HepG2 (cell line): ENCODE data around the gene SNRNP25. TPM values are rescaled to one million over a fixed set of nuclear protein-coding genes. Genes with fewer than 3 reads are reported as not detected.

Experiments used
- FOXK1 ChIP-seq: sonication (generic); formaldehyde crosslinking; IDR thresholded peaks from 2 replicates; pipeline ENCODE4 v1.4.0; 2020; ENCODE audit warnings: low read depth, missing genetic modification reagents, borderline replicate concordance
- PTBP1 ChIP-seq: fragments of 200-400 bp; formaldehyde crosslinking; IDR thresholded peaks from 2 replicates; pipeline ENCODE4 v1.6.1; 2018; ENCODE audit warnings: low read length, low read depth; ENCODE audit not compliant: poor library complexity, severe bottlenecking
- SMAD9 ChIP-seq: sonication (generic); formaldehyde crosslinking; IDR thresholded peaks from 2 replicates; pipeline ENCODE4 v1.5.1; 2020; ENCODE audit warnings: mild to moderate bottlenecking, missing genetic modification reagents
- THYN1 ChIP-seq: sonication (generic); formaldehyde crosslinking; IDR thresholded peaks from 2 replicates; pipeline ENCODE4 v1.8.1; 2023; ENCODE audit warnings: low read depth, mild to moderate bottlenecking, moderate library complexity, missing genetic modification reagents, borderline replicate concordance
- ZFP82 ChIP-seq: sonication (generic); formaldehyde crosslinking; IDR thresholded peaks from 2 replicates; pipeline ENCODE4 v1.5.1; 2020; ENCODE audit warnings: mild to moderate bottlenecking, missing genetic modification reagents, borderline replicate concordance
- ZNF275 ChIP-seq: sonication (generic); formaldehyde crosslinking; IDR thresholded peaks from 2 replicates; pipeline ENCODE4 v1.8.0; 2022; ENCODE audit warnings: missing genetic modification reagents, mild to moderate bottlenecking, inconsistent platforms, borderline replicate concordance
- ZNF646 ChIP-seq: sonication (generic); formaldehyde crosslinking; IDR thresholded peaks from 2 replicates; pipeline ENCODE4 v1.9.0; 2021; ENCODE audit warnings: mild to moderate bottlenecking, missing genetic modification reagents
- polyA plus RNA-seq, 8 experiments: library from polyadenylated mRNA; depleted of rRNA in 3 of 8; stranded (reverse) in 7 of 8; unstranded in 1 of 8; fragments of >200 nt; fragmentation: Illumina TruSeq in 4 of 8; extraction: Trizol in 4 of 8; gene quantifications; 2 replicates each; pipeline versions ENCODE4 v1.2.1 to v1.2.3, GENCODE V29; 2011 to 2016; ENCODE audit warnings: low read depth in 4 of 8, missing spikeins in 1 of 8, mixed read lengths in 1 of 8; ENCODE audit not compliant: insufficient read depth in 1 of 8
- total RNA-seq, 5 experiments: library from RNA; depleted of rRNA; stranded (reverse); fragments of >200 nt; fragmentation: Illumina TruSeq; extraction: Trizol; gene quantifications; 2 replicates each; pipeline ENCODE4 v1.2.3, GENCODE V29; 2016; ENCODE audit warnings: low read depth in 1 of 5
- TF ChIP-seq, protein P1 (sequence below): IDR thresholded peaks from 2 replicates; pipeline ENCODE4 v1.6.1; 2012; ENCODE audit warnings: inconsistent platforms
- TF ChIP-seq, protein P2 (sequence below): sonication (generic); formaldehyde crosslinking; IDR thresholded peaks from 2 replicates; pipeline ENCODE4 v1.8.0; 2022; ENCODE audit warnings: mild to moderate bottlenecking, missing genetic modification reagents, borderline replicate concordance
- TF ChIP-seq, protein P3 (sequence below): IDR thresholded peaks from 2 replicates; pipeline ENCODE4 v1.6.1; 2016
- TF ChIP-seq, protein P4 (sequence below): sonication (generic); formaldehyde crosslinking; IDR thresholded peaks from 2 replicates; pipeline ENCODE4 v1.4.0; 2020; ENCODE audit warnings: missing genetic modification reagents, borderline replicate concordance

Gene SNRNP25
- total and polyA plus RNA-seq, 2 of the 13 experiments (the other 11 are each of a cell fraction or from before 2014, with no cell fraction given), result 34.1 to 97.4 TPM

DNA sequence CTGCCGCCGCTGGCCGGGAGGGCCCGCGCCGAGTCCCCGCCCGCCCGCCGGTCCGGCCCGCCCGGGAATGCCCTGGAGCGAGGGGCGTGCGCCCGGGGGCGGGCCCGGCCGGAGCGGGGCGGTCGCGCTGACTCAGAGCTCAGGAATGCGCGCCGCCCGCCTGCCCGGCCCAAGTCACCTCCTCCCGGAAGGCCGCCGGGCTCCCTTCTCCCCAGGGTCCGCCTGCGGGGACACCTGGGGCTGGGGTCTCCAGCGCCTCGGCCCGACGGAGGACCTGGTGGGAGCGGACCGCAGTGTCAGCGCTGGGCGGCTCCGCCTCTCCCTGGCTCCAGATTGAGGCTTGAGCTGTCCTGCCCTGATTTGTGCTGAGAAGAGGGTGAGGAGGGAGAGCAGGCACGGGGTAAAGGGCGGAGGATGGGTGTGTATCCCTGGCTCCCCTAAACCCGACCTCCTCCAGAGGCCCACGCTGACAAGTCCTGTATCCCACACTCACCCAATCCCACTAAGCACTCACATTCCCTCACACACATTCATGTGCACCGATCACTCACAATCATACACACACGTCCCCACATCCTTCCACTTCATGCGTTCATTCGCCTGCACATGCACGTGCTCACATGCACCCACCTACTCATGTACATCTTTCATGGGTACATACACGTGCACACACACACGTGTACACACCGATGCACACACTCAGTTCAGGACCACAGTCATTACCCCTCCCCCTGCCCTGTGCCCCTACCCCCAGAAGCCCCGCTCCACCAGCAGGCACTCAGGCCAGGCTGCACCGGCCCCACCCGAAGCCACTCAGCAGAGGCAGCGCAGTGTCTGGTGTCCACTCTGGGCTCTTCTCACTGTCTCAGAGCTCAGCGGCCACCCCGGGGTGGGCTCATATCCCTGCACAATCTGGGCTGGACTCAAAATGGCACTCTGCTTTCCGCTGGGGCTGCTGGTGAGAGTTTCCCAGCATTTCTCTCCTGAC is 19.2 kb downstream of the SNRNP25 start, which contains the start of gene RHBDF1 (continued):
- TF ChIP-seq ZNF646 (CRISPR knock-in tag) (no peak), FOXK1 (CRISPR knock-in tag) (no peak), SMAD9 (no peak), ZFP82 (CRISPR knock-in tag) (no peak), ZNF275 (CRISPR knock-in tag) (no peak), PTBP1 (no peak), THYN1 (CRISPR knock-in tag) (no peak)
- TF ChIP-seq, protein P1, sequence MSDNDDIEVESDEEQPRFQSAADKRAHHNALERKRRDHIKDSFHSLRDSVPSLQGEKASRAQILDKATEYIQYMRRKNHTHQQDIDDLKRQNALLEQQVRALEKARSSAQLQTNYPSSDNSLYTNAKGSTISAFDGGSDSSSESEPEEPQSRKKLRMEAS, result 0 out of 2 replicates have a peak, but pooled peaks have one; percentile 32
- TF ChIP-seq, protein P2, sequence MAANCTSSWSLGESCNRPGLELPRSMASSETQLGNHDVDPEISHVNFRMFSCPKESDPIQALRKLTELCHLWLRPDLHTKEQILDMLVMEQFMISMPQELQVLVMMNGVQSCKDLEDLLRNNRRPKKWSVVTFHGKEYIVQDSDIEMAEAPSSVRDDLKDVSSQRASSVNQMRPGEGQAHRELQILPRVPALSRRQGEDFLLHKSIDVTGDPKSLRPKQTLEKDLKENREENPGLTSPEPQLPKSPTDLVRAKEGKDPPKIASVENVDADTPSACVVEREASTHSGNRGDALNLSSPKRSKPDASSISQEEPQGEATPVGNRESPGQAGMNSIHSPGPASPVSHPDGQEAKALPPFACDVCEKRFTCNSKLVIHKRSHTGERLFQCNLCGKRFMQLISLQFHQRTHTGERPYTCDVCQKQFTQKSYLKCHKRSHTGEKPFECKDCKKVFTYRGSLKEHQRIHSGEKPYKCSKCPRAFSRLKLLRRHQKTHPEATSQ, result no peak
- TF ChIP-seq, protein P3, sequence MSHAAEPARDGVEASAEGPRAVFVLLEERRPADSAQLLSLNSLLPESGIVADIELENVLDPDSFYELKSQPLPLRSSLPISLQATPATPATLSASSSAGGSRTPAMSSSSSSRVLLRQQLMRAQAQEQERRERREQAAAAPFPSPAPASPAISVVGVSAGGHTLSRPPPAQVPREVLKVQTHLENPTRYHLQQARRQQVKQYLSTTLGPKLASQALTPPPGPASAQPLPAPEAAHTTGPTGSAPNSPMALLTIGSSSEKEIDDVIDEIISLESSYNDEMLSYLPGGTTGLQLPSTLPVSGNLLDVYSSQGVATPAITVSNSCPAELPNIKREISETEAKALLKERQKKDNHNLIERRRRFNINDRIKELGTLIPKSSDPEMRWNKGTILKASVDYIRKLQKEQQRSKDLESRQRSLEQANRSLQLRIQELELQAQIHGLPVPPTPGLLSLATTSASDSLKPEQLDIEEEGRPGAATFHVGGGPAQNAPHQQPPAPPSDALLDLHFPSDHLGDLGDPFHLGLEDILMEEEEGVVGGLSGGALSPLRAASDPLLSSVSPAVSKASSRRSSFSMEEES (CRISPR knock-in tag), result no peak
- TF ChIP-seq, protein P4, sequence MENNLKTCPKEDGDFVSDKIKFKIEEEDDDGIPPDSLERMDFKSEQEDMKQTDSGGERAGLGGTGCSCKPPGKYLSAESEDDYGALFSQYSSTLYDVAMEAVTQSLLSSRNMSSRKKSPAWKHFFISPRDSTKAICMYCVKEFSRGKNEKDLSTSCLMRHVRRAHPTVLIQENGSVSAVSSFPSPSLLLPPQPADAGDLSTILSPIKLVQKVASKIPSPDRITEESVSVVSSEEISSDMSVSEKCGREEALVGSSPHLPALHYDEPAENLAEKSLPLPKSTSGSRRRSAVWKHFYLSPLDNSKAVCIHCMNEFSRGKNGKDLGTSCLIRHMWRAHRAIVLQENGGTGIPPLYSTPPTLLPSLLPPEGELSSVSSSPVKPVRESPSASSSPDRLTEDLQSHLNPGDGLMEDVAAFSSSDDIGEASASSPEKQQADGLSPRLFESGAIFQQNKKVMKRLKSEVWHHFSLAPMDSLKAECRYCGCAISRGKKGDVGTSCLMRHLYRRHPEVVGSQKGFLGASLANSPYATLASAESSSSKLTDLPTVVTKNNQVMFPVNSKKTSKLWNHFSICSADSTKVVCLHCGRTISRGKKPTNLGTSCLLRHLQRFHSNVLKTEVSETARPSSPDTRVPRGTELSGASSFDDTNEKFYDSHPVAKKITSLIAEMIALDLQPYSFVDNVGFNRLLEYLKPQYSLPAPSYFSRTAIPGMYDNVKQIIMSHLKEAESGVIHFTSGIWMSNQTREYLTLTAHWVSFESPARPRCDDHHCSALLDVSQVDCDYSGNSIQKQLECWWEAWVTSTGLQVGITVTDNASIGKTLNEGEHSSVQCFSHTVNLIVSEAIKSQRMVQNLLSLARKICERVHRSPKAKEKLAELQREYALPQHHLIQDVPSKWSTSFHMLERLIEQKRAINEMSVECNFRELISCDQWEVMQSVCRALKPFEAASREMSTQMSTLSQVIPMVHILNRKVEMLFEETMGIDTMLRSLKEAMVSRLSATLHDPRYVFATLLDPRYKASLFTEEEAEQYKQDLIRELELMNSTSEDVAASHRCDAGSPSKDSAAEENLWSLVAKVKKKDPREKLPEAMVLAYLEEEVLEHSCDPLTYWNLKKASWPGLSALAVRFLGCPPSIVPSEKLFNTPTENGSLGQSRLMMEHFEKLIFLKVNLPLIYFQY (CRISPR knock-in tag), result peak; percentile 54; the same call in 1 of the 2 replicates
